ENCODE results near the gene SIGLEC6.
A peak's percentile ranks its signal among the peaks of the same experiment; 100 is the strongest.

The SIGLEC6 gene

GRCh38 chr19:51531349-51532315, at the start of gene SIGLEC6:
Gene SIGLEC6, minus strand, starts transcription at chr19:51531670. Its CDS starts 22 bp downstream, at chr19:51531648.
- H3K27ac ChIP-seq, result no peak within 1 kb of the TSS
- TF ChIP-seq, protein P1, sequence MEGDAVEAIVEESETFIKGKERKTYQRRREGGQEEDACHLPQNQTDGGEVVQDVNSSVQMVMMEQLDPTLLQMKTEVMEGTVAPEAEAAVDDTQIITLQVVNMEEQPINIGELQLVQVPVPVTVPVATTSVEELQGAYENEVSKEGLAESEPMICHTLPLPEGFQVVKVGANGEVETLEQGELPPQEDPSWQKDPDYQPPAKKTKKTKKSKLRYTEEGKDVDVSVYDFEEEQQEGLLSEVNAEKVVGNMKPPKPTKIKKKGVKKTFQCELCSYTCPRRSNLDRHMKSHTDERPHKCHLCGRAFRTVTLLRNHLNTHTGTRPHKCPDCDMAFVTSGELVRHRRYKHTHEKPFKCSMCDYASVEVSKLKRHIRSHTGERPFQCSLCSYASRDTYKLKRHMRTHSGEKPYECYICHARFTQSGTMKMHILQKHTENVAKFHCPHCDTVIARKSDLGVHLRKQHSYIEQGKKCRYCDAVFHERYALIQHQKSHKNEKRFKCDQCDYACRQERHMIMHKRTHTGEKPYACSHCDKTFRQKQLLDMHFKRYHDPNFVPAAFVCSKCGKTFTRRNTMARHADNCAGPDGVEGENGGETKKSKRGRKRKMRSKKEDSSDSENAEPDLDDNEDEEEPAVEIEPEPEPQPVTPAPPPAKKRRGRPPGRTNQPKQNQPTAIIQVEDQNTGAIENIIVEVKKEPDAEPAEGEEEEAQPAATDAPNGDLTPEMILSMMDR (conservative IDR thresholded peaks at IDR 0.05), result no peak
- no peak for TF ChIP-seq ZFX (IDR thresholded peaks at IDR 0.05)

- TF ChIP-seq, protein P1 (conservative IDR thresholded peaks at IDR 0.05), result no peak
- TF ChIP-seq ZFX (IDR thresholded peaks at IDR 0.05), result no peak
Measured at GRCh38 chr19:51576850-51577249, 45.4 kb upstream of the SIGLEC6 start.

GRCh38 chr19:51573331-51573730, 41.9 kb upstream of the SIGLEC6 start:
- TF ChIP-seq, protein P1 (conservative IDR thresholded peaks at IDR 0.05), result no peak
- TF ChIP-seq ZFX (IDR thresholded peaks at IDR 0.05), result no peak
- no peak overlapping the region for H3K27ac ChIP-seq

More at GRCh38 chr19:51576850-51577249, 45.4 kb upstream of the SIGLEC6 start:
- no peak overlapping the region for H3K27ac ChIP-seq

DNA sequence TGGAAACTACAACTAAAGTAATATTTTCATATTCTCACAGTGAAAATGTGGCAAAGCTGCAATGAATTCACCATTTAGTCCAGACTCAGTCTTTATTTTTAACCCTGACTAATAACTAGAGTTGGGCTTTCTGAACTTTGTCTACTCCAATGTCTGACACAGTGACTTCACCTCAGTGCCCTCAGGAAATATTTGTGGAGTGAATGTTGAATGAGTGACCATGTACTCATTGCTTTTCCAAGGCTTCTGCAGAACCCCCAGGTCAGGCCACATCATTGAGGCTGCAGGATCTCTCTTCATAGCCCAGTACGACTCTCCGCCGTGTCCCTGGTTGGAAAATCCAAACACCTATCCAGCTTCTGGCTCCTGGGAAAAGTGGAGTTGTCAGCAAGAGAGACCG, 41.4 kb upstream of the SIGLEC6 start:
- no peak overlapping the region for H3K27ac ChIP-seq
- TF ChIP-seq, protein P1 (conservative IDR thresholded peaks at IDR 0.05), result no peak
- no peak for TF ChIP-seq ZFX (IDR thresholded peaks at IDR 0.05)

DNA sequence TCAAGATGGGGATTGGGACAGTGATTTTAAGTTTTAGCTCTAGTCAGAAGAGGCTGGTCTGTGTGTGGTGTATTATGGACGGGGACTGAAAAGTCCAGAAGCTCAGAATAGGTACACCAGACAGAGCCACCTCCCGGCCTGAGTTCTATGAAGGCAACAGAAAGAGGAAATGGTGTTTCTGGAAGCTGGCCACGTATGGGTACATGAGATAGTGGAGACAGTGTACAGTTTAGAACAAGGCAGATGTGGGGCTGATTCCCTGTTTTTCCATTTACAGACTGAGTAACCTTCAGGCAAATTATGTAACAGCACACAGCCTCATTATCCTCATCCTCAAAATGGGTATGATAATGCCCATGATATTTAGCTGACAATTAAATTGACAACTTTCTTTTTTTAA, 40.9 kb upstream of the SIGLEC6 start:
- H3K27ac ChIP-seq, result no peak overlapping the region
- TF ChIP-seq ZFX (IDR thresholded peaks at IDR 0.05), result no peak
- TF ChIP-seq, protein P1 (conservative IDR thresholded peaks at IDR 0.05), result no peak

GRCh38 chr19:51571599-51571998, 40.1 kb upstream of the SIGLEC6 start:
- peak overlapping the region; percentile 31 for H3K27ac ChIP-seq
- TF ChIP-seq ZFX (IDR thresholded peaks at IDR 0.05), result no peak
- TF ChIP-seq, protein P1 (conservative IDR thresholded peaks at IDR 0.05), result no peak

DNA sequence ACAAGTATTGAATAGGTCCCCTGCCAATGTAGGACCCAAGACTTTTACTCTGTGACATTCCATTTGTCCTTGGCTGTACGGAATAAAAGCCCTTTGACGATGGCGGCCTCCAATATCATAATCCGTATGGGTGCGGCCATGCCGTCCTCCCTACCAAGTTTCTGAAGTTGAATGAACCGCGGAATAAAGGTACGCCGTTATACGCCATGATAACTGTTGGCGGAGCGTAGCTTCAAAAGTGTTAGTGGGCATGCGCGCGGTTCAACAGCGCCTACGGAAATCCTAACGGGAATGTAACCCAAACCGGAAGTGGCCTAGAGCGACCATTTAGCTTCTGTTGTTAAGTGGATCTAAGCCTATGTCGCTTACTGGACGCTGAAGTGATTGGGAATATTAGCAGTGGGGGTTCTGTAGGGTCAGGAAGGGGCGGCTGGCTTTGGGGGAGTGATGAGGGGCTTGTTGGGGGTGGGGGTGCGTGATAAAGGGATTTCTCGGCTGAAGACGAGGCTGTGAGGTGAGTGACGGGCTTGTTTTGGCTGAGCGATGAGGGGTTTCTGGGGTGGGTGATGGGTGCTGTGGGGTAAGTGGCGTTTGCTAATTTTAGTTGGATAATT, 39.6 kb upstream of the SIGLEC6 start, which contains the start of gene ZNF175:
Gene ZNF175 (plus strand): TSS at position 322 of the 614 bp plus-strand sequence. CDS start 2,047 bp downstream, outside the sequence.
- peak within 1 kb of the TSS; percentile 31 for H3K27ac ChIP-seq
- TF ChIP-seq ZFX (IDR thresholded peaks at IDR 0.05), result no peak
- TF ChIP-seq, protein P1 (conservative IDR thresholded peaks at IDR 0.05), result no peak

Measured in C4-2B (cell line).